Endothelial cell (in vitro differentiated cells): Measurements from ENCODE around the gene NCK2. TPM values are rescaled to one million over a fixed set of nuclear protein-coding genes. Genes with fewer than 3 reads are reported as not detected.

Source experiments
- DNase-seq: peaks from one replicate; pipeline ENCODE4 v3.0.0; 2021; ENCODE audit warnings: low spot score
- H3K27ac Mint-ChIP-seq: one replicate; pipeline ENCODE4 v1.8.0; 2021; ENCODE audit warnings: mixed read lengths, inconsistent platforms; ENCODE audit not compliant: unreplicated experiment
- H3K27me3 Mint-ChIP-seq: one replicate; pipeline ENCODE4 v1.8.0; 2021; ENCODE audit warnings: mild to moderate bottlenecking, moderate library complexity, mixed read lengths, inconsistent platforms; ENCODE audit not compliant: unreplicated experiment
- H3K36me3 Mint-ChIP-seq: one replicate; pipeline ENCODE4 v1.8.0; 2021; ENCODE audit warnings: mild to moderate bottlenecking, low read depth, mixed read lengths, inconsistent platforms; ENCODE audit not compliant: unreplicated experiment
- H3K4me1 Mint-ChIP-seq: one replicate; pipeline ENCODE4 v1.8.0; 2021; ENCODE audit warnings: mild to moderate bottlenecking, mixed read lengths, inconsistent platforms; ENCODE audit not compliant: unreplicated experiment
- H3K4me3 Mint-ChIP-seq: one replicate; pipeline ENCODE4 v1.8.0; 2021; ENCODE audit warnings: mild to moderate bottlenecking, mixed read lengths, inconsistent platforms; ENCODE audit not compliant: unreplicated experiment
- H3K9me3 Mint-ChIP-seq: one replicate; pipeline ENCODE4 v1.8.0; 2021; ENCODE audit warnings: mixed read lengths, inconsistent platforms; ENCODE audit not compliant: unreplicated experiment
- CTCF ChIP-seq: fragments of 200-600 bp; sonication (generic); IDR thresholded peaks from one replicate; pipeline ENCODE4 v1.5.0; 2021; ENCODE audit warnings: antibody characterized with exemption; ENCODE audit not compliant: unreplicated experiment
- total RNA-seq: library from RNA; stranded (reverse); fragmentation: NEBNext Ultra II Directional; extraction: Animal tissue kit (Norgen Biotek cat#: 25700); gene quantifications from one replicate; pipeline ENCODE4 v1.2.1, GENCODE V29; 2021; ENCODE audit not compliant: unreplicated experiment

Gene NCK2
- total RNA-seq, 1 donor from 2014 or later: 93.7 TPM

- peaks cover 2% of the 10 kb centered on the region for H3K9me3 Mint-ChIP-seq
- H3K36me3 Mint-ChIP-seq: peaks cover 10% of the 10 kb centered on the region
- H3K4me3 Mint-ChIP-seq: no peak overlapping the region
- no peak for DNase-seq
- no peaks in the 10 kb centered on the region for H3K4me1 Mint-ChIP-seq
- no peak for TF ChIP-seq CTCF
- no peak overlapping the region for H3K27ac Mint-ChIP-seq
- H3K27me3 Mint-ChIP-seq: peaks cover 1% of the 10 kb centered on the region
Measured at GRCh38 chr2:105937498-105938097, 192.9 kb downstream of the NCK2 start.
